ENCODE results near the gene IFT80.

GRCh38 chr3:160232014-160232413 is 167.0 kb downstream of the IFT80 start:
- TF ChIP-seq POLR2A (IDR thresholded peaks at IDR 0.05) (no peak), CTCF (IDR thresholded peaks at IDR 0.05) (no peak)
